ENCODE results near the gene CD3E.

CD3E gene

DNA sequence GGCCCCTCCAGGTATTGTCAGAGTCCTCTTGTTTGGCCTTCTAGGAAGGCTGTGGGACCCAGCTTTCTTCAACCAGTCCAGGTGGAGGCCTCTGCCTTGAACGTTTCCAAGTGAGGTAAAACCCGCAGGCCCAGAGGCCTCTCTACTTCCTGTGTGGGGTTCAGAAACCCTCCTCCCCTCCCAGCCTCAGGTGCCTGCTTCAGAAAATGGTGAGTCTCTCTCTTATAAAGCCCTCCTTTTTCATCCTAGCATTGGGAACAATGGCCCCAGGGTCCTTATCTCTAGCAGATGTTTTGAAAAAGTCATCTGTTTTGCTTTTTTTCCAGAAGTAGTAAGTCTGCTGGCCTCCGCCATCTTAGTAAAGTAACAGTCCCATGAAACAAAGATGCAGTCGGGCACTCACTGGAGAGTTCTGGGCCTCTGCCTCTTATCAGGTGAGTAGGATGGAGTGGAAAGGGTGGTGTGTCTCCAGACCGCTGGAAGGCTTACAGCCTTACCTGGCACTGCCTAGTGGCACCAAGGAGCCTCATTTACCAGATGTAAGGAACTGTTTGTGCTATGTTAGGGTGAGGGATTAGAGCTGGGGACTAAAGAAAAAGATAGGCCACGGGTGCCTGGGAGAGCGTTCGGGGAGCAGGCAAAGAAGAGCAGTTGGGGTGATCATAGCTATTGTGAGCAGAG lies at the start of gene CD3E:
Gene CD3E, plus strand, starts transcription at position 163 of the 681 bp plus-strand sequence. Its CDS starts 223 bp downstream, at position 386.
- no peak for FAIRE-seq

GRCh38 chr11:118258410-118258809 lies 46.1 kb upstream of the CD3E start:
- FAIRE-seq = no peak

- no peak for FAIRE-seq
These were observed 45.4 kb upstream of the CD3E start for GRCh38 chr11:118259138-118259537.

DNA sequence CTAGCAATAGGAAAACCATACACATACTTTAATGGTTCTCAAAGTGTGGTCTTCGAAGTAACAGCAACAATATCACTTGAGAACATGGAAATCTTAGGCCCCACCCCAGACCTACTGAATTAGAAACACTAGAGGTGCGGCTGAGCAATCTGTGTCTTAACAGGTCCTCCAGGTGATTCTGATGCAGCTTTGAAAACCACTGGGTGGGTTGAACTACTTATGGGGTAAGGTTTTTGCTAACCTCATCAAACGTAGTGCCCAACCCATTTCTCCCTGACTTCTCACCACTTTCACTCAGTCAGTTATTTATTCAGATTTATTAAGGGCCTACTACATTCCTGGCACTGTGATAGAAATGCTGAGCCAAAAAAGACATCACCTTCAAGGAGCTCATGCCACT lies 44.2 kb upstream of the CD3E start:
- FAIRE-seq = no peak

DNA sequence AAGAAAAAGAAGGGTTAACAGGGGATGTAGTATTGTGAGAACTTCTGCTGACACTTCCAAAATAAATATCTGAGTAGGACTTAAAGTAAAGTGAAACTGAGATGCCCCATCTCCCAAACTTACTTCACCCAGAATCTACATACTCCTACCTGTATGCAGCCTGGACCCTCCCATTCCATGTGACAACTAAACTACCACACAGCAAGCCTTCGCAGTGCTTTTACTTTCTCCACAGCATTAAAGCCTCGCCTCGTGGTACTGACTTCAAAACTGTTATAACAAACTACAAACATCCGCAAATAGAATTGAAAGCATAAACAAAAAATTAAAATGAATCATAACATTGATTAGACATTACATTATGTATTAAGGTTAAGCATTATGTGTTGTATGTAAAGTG lies 41.4 kb upstream of the CD3E start:
- FAIRE-seq = no peak

DNA sequence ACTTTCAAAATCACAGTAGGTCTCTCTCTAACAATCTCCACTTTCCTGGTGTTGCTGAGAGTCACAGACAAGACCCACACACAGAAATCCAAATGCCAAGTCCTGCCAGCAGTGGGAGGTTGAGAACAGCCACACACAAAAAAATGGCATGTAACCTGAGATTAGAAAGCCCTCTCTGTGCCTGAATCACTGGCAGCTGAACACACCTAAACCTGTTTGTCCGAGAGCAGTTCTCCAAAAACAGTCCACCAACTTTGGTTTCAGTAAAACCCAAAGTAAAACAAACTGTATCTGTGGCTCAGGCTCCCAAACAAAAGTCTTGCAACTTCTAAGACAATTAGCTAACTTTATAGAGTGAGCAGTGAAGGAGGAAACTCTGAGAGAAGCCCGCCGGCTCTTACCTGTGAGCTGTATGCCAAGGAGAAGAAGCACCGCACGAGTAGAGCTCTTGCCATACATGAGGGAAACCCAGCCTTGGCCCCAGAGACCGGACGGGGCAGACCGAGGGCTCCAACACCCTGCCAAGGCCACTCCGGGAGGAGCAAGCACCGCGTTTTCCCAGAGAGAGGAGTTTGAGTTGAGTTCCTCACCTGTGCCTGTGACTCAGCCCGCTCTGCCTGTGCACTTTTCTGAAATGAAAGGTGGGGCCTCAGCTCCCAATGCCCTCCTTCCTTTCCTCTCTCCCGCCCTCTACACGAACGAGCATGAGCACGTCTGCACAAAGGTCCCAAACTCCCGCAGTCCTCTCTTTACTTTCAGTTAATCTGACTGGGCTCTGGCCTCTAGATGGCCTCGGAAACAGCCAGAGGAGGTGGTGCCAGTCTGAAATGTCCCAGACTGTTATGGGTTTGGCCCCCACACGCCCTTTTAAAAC lies 40.6 kb upstream of the CD3E start, which contains the start of gene MPZL2:
Gene MPZL2, minus strand, starts transcription at position 603 of the 874 bp plus-strand sequence. Its CDS starts 144 bp downstream, at position 459.
- FAIRE-seq = no peak

- FAIRE-seq = no peak
These were observed 39.7 kb upstream of the CD3E start for GRCh38 chr11:118264569-118265465.

DNA sequence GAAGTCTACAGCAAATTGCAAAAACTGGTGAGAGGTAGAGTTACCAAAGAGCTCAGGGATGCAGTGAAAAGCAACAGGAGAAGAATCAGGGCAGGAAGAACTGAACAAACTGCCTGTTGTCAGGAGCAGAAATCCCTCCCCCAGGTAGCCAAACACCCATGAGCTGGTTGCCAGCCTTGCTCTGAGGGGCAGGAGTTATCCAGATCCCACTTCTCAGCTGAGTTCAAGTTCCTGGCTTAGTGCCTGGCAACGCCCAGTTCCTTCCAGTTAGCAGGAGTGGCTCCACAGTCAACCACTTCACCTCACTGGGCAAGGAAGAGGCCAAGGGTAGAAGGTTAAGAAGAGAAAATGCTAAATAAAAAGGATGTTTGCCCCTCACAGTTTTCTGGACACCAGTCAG lies 38.6 kb upstream of the CD3E start:
- no peak for FAIRE-seq

DNA sequence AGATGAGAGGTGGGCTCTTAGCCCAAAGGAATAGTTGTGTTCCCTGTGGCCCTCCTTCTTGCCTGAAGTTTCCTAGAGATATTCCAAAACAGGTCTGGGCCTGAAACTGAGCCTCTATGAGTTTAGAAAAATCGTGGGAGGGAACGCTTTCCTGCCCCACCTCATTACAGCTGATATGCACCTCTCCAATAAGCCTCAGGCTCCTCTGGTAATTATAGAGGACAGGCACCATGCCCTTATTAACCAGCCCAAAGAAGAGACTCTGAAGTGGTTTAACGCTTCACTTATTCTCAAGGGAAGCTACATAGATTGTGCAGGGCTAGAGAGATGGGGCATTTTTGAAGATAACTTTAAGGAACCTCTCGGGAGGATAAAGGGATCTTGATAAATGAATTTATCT lies 37.0 kb upstream of the CD3E start:
- FAIRE-seq = no peak

- FAIRE-seq = no peak
These were observed 32.5 kb upstream of the CD3E start for GRCh38 chr11:118272001-118272400.

DNA sequence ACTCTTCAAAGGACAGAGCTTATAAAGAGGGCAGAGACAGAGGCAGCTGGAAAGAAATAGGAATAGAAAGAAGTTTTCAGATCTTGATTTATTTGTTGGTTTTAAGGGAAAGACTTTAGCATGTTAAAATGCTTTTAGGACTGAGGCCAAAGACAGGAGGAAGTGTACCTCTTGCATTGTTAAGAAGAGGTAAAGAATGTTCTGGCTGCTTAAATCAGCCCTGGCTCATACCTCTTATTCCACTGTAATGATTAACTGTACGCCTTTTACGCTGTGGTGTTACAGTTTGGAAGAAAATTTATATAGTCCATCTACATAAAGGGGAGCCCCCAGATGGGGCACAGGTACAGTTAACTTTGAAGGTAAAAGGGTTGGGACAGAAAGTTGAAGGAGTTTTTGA lies 30.3 kb upstream of the CD3E start:
- no peak for FAIRE-seq

DNA sequence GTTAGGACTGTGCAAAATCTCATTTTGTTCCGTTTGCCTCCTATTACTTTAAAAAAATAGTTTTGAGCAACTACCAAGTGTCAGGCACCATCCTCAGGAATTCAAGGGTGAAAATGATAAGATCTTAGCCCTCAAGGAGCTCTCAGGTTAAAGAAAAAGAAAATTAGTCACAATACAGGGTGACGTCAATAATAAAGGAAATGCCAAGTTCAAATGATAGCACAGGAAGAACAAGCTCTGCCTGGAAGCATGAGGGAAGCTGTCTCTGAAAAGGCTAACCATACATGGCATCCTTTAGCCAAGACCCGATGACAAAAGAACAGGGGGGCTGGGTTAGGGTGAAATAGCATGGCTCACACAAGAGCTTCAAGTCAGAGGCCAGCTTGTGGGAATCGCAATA lies 29.4 kb upstream of the CD3E start:
- no peak for FAIRE-seq

DNA sequence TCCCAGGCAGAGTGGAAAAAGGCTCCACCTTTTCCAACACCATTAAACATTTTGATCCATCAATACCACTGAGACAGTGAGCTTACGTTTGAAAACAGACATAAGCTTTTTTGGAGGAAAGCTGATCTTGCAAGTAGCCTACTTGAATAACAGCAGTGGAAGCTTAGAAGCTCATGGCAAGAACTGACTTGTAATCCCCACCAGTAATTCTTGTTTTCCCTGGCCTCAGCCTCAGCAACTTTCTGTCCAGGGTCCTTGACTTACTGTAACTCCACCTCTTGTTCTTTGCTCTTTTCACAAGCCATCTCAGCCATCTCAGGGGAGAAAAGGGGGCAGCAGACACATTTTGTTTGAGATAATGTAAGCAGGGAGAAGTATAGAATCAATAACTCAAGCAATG lies 28.1 kb upstream of the CD3E start:
- no peak for FAIRE-seq

DNA sequence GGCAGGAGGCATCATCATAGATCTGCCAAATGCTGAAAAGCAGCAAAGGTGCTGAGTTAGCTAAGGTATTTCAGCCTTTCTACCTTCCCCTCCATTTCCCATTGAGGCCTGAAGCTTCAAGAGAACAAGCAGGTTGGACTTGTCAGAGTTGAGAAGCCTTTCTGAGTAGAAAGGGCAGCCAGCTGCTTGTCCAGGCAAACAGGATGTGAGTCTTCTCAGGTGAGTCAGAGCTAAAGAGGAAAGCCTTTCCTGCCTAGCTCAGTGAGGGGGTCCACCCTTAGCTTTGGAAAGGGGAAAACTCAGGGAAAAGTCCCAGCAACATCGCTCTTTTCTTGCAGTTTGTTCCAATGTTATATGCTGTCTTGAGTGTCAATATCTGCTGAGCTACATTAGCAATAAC lies 27.2 kb upstream of the CD3E start:
- FAIRE-seq = no peak

DNA sequence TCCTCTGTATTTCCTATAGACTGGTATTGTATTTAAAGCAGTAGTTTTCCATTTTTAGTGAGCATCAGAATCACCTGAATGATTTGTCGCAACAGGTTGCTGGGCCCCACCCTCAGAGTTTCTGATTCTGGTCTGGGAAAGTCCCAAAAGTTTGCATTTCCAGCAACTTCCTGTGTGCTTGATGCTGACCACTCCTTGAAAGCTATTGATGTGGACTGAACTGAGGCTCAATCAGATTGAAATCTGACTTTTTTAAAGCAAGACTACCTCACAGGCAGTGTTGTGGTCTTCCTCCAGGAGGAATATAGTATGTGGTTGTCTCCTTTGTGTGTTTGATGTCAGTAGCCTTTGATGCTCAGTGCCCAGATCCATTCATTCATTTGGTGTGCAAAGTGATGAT lies 23.2 kb upstream of the CD3E start:
- FAIRE-seq = no peak

GRCh38 chr11:118282606-118283005 lies 21.9 kb upstream of the CD3E start:
- FAIRE-seq = no peak

DNA sequence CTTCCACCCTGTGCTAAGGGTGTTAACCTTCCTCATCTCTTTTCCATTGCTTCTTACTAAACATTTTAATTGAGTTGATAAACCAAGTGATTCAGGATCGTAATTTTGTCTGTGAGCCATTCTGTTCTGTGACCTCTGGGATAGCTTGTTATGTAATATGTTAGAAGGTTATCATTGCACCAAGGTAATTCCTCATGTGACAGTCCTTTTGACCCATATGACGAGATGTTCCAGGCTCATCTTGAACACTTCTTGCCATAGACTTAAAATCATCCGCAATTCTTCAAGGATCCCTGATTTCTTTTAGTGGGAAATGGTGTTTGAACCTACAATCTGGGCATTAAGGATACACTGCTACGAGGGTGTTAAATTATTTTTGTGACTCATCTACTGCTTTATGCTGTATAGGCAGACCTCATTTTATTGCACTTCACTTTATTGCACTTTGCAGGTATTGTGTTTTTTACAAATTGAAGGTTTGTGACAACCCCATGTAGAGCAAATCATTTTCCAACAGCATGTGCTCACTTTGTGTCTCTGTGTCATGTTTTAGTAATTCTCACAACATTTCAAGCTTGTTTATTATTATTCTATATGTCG lies 21.4 kb upstream of the CD3E start:
- FAIRE-seq = no peak

- no peak for FAIRE-seq
These were observed 20.7 kb upstream of the CD3E start for GRCh38 chr11:118283756-118284350.

- no peak for FAIRE-seq
These were observed 18.0 kb upstream of the CD3E start for GRCh38 chr11:118286545-118286944.

DNA sequence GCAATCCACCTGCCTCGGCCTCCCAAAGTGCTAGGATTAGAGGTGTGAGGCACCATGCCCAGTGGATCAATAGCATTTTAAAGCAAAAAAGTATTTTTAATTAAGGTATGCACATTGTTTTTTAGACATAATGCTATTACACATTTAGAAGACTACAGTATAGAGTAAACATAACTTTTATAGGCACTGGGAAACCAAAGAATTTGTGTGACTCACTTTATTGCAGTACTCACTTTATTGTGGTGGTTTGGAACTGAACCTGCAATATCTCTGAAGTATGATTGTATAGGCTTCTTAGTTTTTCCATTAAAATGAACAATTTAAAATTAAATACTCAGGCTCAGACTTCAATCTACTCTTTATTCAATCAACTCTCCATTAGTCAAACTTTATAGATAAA lies 17.5 kb upstream of the CD3E start:
- no peak for FAIRE-seq

GRCh38 chr11:118289401-118289800 lies 15.1 kb upstream of the CD3E start:
- no peak for FAIRE-seq

DNA sequence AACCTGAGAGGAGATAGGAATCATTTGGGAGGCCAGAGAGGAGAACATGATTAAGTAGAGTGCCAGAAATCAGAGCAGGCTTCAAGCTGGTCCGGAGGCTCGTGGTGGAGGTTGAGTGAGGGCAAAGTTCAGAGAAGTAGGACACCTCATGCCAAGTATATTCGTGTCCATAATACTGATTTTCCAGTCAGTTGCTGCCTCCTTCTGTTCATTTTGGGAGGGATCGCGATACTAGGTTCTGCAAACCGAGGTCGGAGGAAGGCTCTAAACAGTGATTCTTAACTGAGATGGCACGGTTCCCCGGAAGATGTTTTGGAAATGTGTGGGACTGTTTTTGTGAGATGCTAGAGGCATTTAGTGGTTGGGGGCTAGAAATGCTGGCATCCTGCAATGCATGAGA lies 13.6 kb upstream of the CD3E start:
- FAIRE-seq = no peak
